Breast epithelium (tissue), 4 donors: ENCODE data around the gene MYADML2. TPM values are rescaled to one million over a fixed set of nuclear protein-coding genes. Genes with fewer than 3 reads are reported as not detected.

Experiments
- DNase-seq, 2 donors: peaks; one replicate each; pipeline ENCODE4 v3.0.0-alpha.2; 2019; ENCODE audit warnings: low spot score in 2 of 2
- H3K27ac ChIP-seq, 2 donors: fragments of 200-600 bp; sonication (generic) in 1 of 2; one replicate each; pipeline ENCODE4 v1.5.1; 2016 to 2019; ENCODE audit warnings: mild to moderate bottlenecking in 1 of 2
- H3K27me3 ChIP-seq, 2 donors: fragments of 200-600 bp; sonication (generic) in 1 of 2; one replicate each; pipeline versions ENCODE4 v1.5.1 to v1.6.0; 2017 to 2019; ENCODE audit warnings: control low read depth in 1 of 2, mild to moderate bottlenecking in 1 of 2
- H3K36me3 ChIP-seq: fragments of 200-600 bp; one replicate; pipeline ENCODE4 v1.5.1; 2019
- H3K4me1 ChIP-seq, 2 donors: fragments of 200-600 bp; sonication (generic); one replicate each; pipeline ENCODE4 v1.5.1; 2016 to 2019; ENCODE audit warnings: control low read depth in 1 of 2
- H3K4me3 ChIP-seq, 3 donors: fragments of 200-600 bp; sonication (generic); 1 replicate in 2 of 3; 2 replicates in 1 of 3; pipeline ENCODE4 v1.5.1; 2016 to 2019; ENCODE audit warnings: mild to moderate bottlenecking in 3 of 3, moderate library complexity in 2 of 3
- H3K9me3 ChIP-seq, 2 donors: fragments of 200-600 bp; sonication (generic) in 1 of 2; one replicate each; pipeline ENCODE4 v1.5.1; 2016 to 2019; ENCODE audit warnings: control low read depth in 1 of 2
- CTCF ChIP-seq, 3 donors: fragments of 450-650 bp; IDR thresholded peaks; one replicate each; pipeline ENCODE4 v1.5.1; 2016 to 2017; ENCODE audit warnings: antibody characterized with exemption in 3 of 3, mild to moderate bottlenecking in 3 of 3, moderate library complexity in 3 of 3
- POLR2A ChIP-seq: fragments of 450-650 bp; IDR thresholded peaks from one replicate; pipeline ENCODE4 v1.6.1; 2016; ENCODE audit warnings: antibody characterized with exemption, mild to moderate bottlenecking, moderate library complexity
- POLR2AphosphoS5 ChIP-seq, 3 donors: sonication (generic); formaldehyde crosslinking; IDR thresholded peaks; one replicate each; pipeline ENCODE4 v1.6.1; 2017; ENCODE audit warnings: antibody characterized with exemption in 3 of 3
- intact Hi-C: fragments of 100-400 bp; cut with DNase I; formaldehyde crosslinking; loops from one replicate; pipeline ENCODE4 v1.15.1; 2023; ENCODE audit warnings: low total_unique reads
- total RNA-seq, 3 donors: library from RNA; depleted of rRNA; stranded (reverse); fragments of >200 nt; gene quantifications; one replicate each; pipeline ENCODE4 v1.1.0, GENCODE V29; 2016

MYADML2 gene
- total RNA-seq, 3 donors from 2014 or later: not detected

DNA sequence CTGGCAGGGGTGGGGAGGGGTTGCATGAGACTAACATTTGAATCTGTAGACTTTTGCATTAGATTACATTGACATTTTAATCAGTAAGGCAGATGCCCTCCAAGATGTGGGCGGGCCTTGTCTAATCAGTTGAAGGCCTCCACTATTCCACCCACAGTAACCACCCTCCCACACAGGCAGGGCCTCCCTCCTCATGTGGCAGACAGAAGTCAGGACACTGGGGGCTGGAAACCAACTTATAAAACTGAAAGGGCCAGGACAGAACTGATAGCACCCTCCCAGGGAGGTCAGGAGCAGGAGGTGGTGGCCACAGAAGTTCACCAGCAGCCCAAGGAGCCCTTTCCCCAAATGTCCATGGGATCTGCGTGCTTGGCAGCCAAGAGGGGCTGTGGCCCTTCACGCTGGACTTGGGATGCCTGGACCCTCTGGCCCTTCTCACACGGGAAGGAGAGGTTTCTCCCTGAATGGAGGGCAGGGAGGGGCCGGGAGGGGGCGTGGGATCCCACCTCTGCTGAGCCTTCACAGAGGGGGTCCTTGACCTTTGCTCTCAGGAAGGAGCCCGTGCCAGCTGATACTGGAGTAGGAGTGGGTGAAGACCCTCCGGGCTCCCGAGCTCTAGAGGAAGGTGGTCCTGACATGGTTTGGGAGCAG, 14.6 kb downstream of the MYADML2 start:
- no peak overlapping the region for H3K4me3 ChIP-seq
- H3K36me3 ChIP-seq: no peaks in the 10 kb centered on the region
- TF ChIP-seq POLR2AphosphoS5 (IDR thresholded peaks at IDR 0.05) (no peak), POLR2A (no peak), CTCF (IDR thresholded peaks at IDR 0.05) (no peak)
- peaks cover 0 to 6% of the 10 kb centered on the region in 2 donors for H3K4me1 ChIP-seq
- no peak for DNase-seq
- H3K9me3 ChIP-seq: no peaks in the 10 kb centered on the region
- no peak overlapping the region for H3K27ac ChIP-seq
- intact Hi-C loops: no loop called here
- no peaks in the 10 kb centered on the region for H3K27me3 ChIP-seq

DNA sequence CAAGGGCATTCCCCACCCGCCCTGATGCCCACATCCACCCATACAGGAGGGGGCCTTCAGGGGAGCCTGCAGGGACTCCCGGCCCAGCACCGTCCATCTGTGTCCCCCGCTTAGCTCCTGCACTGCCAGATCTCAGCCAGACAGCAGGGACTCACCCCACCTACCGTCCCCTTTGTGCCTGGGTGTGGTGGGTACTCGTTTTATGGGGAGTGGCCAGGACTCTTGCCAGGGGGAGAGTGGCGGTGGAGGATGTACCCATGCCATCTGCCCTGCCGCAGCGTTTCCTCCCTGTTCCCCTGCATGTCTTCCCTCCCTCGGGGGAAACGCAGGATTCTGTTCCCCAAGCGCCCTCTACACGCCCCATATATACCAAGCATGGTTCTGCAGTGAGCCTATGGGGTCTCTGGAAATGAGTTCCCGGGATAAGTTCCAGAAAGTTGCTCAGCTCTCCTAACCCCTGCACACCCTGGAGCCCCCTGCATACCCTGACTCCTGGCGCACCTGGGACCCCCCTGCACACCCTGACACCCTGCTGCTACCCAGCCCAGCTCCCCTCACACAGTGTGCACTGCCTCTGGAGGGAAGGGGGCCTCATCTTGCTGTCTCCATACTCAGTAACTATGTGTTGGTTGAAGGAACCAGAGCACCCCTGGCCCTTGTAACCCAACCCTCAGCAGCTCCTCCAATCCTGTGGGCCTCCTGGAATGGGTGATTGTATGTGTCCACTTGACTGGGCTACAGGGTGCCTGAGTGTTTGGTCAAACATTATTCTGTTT, 15.3 kb downstream of the MYADML2 start:
- H3K9me3 ChIP-seq: no peaks in the 10 kb centered on the region
- no peaks in the 10 kb centered on the region for H3K27me3 ChIP-seq
- H3K36me3 ChIP-seq: no peaks in the 10 kb centered on the region
- no peak overlapping the region for H3K27ac ChIP-seq
- intact Hi-C loops: no loop called here
- no peak for TF ChIP-seq CTCF (IDR thresholded peaks at IDR 0.05)
- TF ChIP-seq POLR2A: no peak
- TF ChIP-seq POLR2AphosphoS5 (IDR thresholded peaks at IDR 0.05): no peak
- no peak overlapping the region for H3K4me3 ChIP-seq
- DNase-seq: no peak
- H3K4me1 ChIP-seq: peaks cover 0 to 6% of the 10 kb centered on the region in 2 donors

DNA sequence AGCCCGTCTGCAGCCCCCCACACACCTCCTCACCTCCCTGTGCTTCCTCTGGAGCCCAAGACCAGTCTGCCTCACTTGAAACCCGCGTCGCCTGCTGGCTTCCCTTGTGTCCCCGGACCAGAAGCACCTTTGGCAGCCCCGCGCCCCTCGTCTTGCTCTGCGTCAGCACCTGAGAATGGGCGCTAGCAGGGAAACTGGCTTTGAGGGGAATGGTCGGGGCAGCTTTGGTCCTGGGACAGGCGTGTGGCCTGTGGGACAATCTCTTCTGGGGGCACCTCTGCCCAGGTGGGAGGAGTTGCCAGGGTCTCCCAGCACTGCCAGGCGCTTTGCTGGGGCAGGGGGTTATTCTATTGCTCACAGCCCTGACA, 15.9 kb downstream of the MYADML2 start:
- intact Hi-C loops: no loop called here
- DNase-seq: no peak

GRCh38 chr17:81930142-81931125, 16.6 kb downstream of the MYADML2 start:
- no peak for TF ChIP-seq CTCF (IDR thresholded peaks at IDR 0.05)
- TF ChIP-seq POLR2A: no peak
- TF ChIP-seq POLR2AphosphoS5 (IDR thresholded peaks at IDR 0.05): no peak
- intact Hi-C loops: no loop called here
- H3K27me3 ChIP-seq: no peaks in the 10 kb centered on the region
- no peak overlapping the region for H3K4me3 ChIP-seq
- no peaks in the 10 kb centered on the region for H3K9me3 ChIP-seq
- no peak overlapping the region for H3K27ac ChIP-seq
- no peak for DNase-seq
- H3K4me1 ChIP-seq: peaks cover 6% of the 10 kb centered on the region in 2 donors
- no peaks in the 10 kb centered on the region for H3K36me3 ChIP-seq

More for the DNA sequence above, 15.9 kb downstream of the MYADML2 start:
- no peak for TF ChIP-seq POLR2A
- TF ChIP-seq POLR2AphosphoS5 (IDR thresholded peaks at IDR 0.05): no peak
- no peak for TF ChIP-seq CTCF (IDR thresholded peaks at IDR 0.05)
- Histone ChIP-seq H3K4me3 (no peak overlapping the region), H3K27me3 (no peaks in the 10 kb centered on the region), H3K9me3 (no peaks in the 10 kb centered on the region), H3K4me1 (peaks cover 1 to 6% of the 10 kb centered on the region in 2 donors), H3K36me3 (no peaks in the 10 kb centered on the region), H3K27ac (no peak overlapping the region)
